HL-60 (cell line): Measurements from ENCODE around the gene KSR1.
"Not testable (repeated sequence)": the region's sequence is repeated elsewhere in the genome, so short reads cannot be mapped to it uniquely, and the experiment has no call there.

Experiments used
- DNase-seq, 2 experiments: peaks; one replicate each; pipeline ENCODE4 v3.0.0-alpha.2; 2010 to 2020; ENCODE audit warnings: low read depth in 1 of 2, low spot score in 1 of 2
- H3K27ac ChIP-seq: fragments of 250-450 bp; sonication (Bioruptor Pico); replicated peaks from 2 replicates; pipeline ENCODE4 v1.5.1; 2020; ENCODE audit warnings: mild to moderate bottlenecking, moderate library complexity
- H3K27me3 ChIP-seq: fragments of 250-450 bp; sonication (Bioruptor Pico); 2 replicates; pipeline ENCODE4 v1.5.1; 2021; ENCODE audit warnings: mild to moderate bottlenecking, moderate library complexity; ENCODE audit not compliant: insufficient read depth, poor library complexity, severe bottlenecking
- H3K4me3 ChIP-seq: replicated peaks from 2 replicates; pipeline ENCODE4 v1.5.1; 2011; ENCODE audit warnings: mild to moderate bottlenecking, control low read depth, low read length; ENCODE audit not compliant: insufficient read depth
- GABPA ChIP-seq: IDR thresholded peaks from 2 replicates; pipeline ENCODE4 v1.6.1; 2012; ENCODE audit warnings: low read depth
- POLR2AphosphoS5 ChIP-seq: IDR thresholded peaks from 2 replicates; pipeline ENCODE4 v1.6.1; 2012; ENCODE audit warnings: low read depth
- SPI1 ChIP-seq: IDR thresholded peaks from 2 replicates; pipeline ENCODE4 v1.6.1; 2012; ENCODE audit warnings: low read depth, mild to moderate bottlenecking, borderline replicate concordance
- TF ChIP-seq, protein P1 (sequence below): IDR thresholded peaks from one replicate; pipeline ENCODE4 v1.5.1; 2011; ENCODE audit warnings: low read length, control low read depth, inconsistent platforms; ENCODE audit not compliant: insufficient read depth
- TF ChIP-seq, protein P2 (sequence below): IDR thresholded peaks from 2 replicates; pipeline ENCODE4 v1.6.1; 2012; ENCODE audit warnings: low read depth; ENCODE audit not compliant: insufficient replicate concordance

The KSR1 gene

DNA sequence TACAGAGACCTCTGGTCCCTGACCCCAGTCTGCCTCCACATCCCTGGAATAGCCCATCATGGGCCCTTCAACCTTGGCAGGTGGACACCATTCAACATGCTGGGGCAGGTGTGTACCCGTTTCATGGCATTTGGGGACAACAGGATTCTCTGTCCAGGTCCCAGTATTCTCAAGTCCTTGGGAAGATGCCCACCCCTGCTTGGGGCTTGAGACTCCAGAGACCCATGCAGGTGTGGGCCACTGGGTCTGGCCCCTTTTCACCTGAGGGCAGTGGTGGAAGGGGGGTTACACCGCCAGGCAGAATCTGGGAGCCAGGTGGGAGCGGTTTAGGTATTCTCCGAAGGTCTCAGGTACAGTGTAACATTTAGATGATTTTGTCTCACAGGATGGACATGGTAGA is 37.1 kb upstream of the KSR1 start:
- Histone ChIP-seq H3K27me3 (no peaks in the 10 kb centered on the region), H3K27ac (no peak overlapping the region), H3K4me3 (no peak overlapping the region)
- TF ChIP-seq SPI1, result no peak
- TF ChIP-seq POLR2AphosphoS5, result no peak
- TF ChIP-seq, protein P1, sequence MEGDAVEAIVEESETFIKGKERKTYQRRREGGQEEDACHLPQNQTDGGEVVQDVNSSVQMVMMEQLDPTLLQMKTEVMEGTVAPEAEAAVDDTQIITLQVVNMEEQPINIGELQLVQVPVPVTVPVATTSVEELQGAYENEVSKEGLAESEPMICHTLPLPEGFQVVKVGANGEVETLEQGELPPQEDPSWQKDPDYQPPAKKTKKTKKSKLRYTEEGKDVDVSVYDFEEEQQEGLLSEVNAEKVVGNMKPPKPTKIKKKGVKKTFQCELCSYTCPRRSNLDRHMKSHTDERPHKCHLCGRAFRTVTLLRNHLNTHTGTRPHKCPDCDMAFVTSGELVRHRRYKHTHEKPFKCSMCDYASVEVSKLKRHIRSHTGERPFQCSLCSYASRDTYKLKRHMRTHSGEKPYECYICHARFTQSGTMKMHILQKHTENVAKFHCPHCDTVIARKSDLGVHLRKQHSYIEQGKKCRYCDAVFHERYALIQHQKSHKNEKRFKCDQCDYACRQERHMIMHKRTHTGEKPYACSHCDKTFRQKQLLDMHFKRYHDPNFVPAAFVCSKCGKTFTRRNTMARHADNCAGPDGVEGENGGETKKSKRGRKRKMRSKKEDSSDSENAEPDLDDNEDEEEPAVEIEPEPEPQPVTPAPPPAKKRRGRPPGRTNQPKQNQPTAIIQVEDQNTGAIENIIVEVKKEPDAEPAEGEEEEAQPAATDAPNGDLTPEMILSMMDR, result no peak
- TF ChIP-seq, protein P2, sequence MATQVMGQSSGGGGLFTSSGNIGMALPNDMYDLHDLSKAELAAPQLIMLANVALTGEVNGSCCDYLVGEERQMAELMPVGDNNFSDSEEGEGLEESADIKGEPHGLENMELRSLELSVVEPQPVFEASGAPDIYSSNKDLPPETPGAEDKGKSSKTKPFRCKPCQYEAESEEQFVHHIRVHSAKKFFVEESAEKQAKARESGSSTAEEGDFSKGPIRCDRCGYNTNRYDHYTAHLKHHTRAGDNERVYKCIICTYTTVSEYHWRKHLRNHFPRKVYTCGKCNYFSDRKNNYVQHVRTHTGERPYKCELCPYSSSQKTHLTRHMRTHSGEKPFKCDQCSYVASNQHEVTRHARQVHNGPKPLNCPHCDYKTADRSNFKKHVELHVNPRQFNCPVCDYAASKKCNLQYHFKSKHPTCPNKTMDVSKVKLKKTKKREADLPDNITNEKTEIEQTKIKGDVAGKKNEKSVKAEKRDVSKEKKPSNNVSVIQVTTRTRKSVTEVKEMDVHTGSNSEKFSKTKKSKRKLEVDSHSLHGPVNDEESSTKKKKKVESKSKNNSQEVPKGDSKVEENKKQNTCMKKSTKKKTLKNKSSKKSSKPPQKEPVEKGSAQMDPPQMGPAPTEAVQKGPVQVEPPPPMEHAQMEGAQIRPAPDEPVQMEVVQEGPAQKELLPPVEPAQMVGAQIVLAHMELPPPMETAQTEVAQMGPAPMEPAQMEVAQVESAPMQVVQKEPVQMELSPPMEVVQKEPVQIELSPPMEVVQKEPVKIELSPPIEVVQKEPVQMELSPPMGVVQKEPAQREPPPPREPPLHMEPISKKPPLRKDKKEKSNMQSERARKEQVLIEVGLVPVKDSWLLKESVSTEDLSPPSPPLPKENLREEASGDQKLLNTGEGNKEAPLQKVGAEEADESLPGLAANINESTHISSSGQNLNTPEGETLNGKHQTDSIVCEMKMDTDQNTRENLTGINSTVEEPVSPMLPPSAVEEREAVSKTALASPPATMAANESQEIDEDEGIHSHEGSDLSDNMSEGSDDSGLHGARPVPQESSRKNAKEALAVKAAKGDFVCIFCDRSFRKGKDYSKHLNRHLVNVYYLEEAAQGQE, result no peak
- TF ChIP-seq GABPA, result no peak
- DNase-seq, result no peak

DNA sequence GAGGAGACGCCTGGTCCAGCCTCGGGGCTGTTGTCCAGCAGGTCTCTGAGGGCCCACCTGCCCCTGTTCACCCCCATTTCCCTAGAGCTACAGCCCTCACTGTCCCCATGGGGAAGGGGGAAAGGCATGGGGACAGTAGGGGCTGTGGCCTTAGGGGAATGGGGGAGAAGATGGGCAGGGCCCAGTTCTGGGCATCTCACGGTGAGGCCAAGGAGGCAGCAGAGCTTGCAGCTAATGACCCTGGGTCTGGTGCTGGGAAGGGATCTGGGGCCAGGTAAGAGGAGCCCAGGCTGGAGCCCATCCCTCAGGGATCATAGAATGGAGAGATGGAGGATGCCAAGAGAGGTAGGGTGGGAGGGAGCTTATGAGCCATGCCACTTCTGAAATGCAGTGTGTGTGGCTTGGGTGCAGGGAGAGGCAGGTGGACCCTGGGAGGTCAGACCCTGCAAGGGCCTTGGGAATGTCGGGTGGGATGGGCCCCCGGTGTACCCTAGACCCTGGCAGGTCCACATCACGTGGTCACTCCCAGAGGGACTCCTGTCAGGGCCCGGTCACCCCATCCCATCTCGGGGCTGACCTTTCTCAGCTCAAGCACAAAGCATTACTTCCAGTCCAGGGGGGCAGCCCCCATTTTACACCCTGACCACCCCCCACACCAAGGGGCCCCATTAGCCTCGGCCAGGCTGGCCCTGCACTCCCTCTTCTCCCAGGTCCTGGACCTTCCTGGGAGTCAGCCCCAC is 35.9 kb upstream of the KSR1 start:
- H3K4me3 ChIP-seq, result no peak overlapping the region
- H3K27ac ChIP-seq, result no peak overlapping the region
- TF ChIP-seq, protein P2, result no peak
- no peak for TF ChIP-seq POLR2AphosphoS5
- no peak for TF ChIP-seq GABPA
- no peak for TF ChIP-seq SPI1
- TF ChIP-seq, protein P1, result no peak
- DNase-seq, result no peak
- H3K27me3 ChIP-seq, result no peaks in the 10 kb centered on the region

DNA sequence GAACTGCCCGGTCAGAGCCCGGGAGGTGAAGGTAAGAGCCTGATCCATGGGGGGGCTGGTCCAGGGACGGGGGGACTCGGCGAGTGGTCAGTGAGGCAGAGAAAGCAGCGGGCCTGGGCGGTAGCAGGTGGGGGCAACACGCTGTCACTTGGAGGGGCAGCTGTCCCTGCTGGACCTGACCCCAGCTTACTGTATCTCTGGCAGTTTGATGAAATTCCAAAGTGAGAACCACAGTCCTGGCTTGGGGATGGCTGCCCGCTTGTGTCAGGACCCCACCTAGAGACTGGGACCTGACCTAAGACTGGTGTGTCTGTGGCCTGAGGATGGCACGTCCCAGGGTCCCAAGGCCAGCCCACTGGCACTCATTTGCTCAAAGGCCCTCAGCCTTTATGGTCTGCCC is 35.1 kb upstream of the KSR1 start:
- no peak for DNase-seq
- TF ChIP-seq POLR2AphosphoS5, result no peak
- TF ChIP-seq, protein P1, result no peak
- no peak overlapping the region for H3K4me3 ChIP-seq
- H3K27ac ChIP-seq, result no peak overlapping the region
- H3K27me3 ChIP-seq, result no peaks in the 10 kb centered on the region

DNA sequence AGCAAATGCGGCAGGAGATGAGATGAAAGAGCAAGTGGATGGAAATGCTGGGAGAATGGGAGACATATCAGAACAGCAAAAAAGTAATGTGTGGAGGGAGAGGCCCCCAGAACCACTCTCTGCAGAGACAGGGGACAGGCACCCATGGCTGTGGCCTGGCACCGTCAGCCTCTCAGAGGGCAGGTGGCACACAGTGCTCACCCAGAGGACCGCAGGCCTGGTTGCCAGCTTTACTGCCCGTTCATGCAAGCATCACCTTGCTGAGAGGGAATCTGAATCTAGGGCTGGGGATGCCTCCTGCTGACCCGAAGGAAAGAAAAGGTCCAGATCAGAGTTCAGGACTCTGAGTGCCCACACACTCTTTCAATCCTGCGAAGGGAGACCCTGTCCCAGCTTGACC is 34.6 kb upstream of the KSR1 start:
- not testable (repeated sequence) for H3K27me3 ChIP-seq, H3K4me3 ChIP-seq, DNase-seq, H3K27ac ChIP-seq
